Stimulated activated naive B cell treated with anti-CD40 and anti-IgM and Interleukin-4, amounts not matched to agents 10 μg/mL and 1 μg/mL and 100 μg/mL, for 72 hours (primary cell): ENCODE results near the gene FLRT2.

Source experiments
- ATAC-seq, 2 donors: fragments of 150-1000 bp; cut with Tn5 transposase; replicated peaks; 2 replicates each; pipeline ENCODE4 v1.10.0; 2021; ENCODE audit warnings: moderate library complexity in 1 of 2
- DNase-seq: peaks from one replicate; pipeline ENCODE4 v3.0.0; 2021
- H3K27ac Mint-ChIP-seq: one replicate; pipeline ENCODE4 v1.8.0; 2022; ENCODE audit warnings: mild to moderate bottlenecking, mixed read lengths
- H3K27me3 Mint-ChIP-seq, 2 donors: one replicate each; pipeline ENCODE4 v1.8.0; 2022; ENCODE audit warnings: mixed read lengths in 2 of 2
- H3K36me3 Mint-ChIP-seq, 2 donors: one replicate each; pipeline ENCODE4 v1.8.0; 2022; ENCODE audit warnings: mixed read lengths in 2 of 2, mild to moderate bottlenecking in 1 of 2
- H3K4me1 Mint-ChIP-seq, 2 donors: one replicate each; pipeline ENCODE4 v1.8.0; 2022; ENCODE audit warnings: mixed read lengths in 2 of 2, mild to moderate bottlenecking in 1 of 2
- H3K4me3 Mint-ChIP-seq, 2 donors: one replicate each; pipeline ENCODE4 v1.8.0; 2022; ENCODE audit warnings: mild to moderate bottlenecking in 2 of 2, mixed read lengths in 2 of 2, moderate library complexity in 1 of 2
- H3K9me3 Mint-ChIP-seq, 2 donors: one replicate each; pipeline ENCODE4 v1.8.0; 2022; ENCODE audit warnings: mixed read lengths in 2 of 2, mild to moderate bottlenecking in 1 of 2

FLRT2 gene

GRCh38 chr14:85662096-85662495 lies 132.2 kb downstream of the FLRT2 start:
- no peak for DNase-seq
- Mint-ChIP-seq H3K27me3 (no peaks in the 10 kb centered on the region), H3K9me3 (peaks cover 0 to 2% of the 10 kb centered on the region in 2 donors), H3K4me1 (no peaks in the 10 kb centered on the region), H3K36me3 (no peaks in the 10 kb centered on the region), H3K4me3 (no peak overlapping the region), H3K27ac (no peak overlapping the region)
- no peak for ATAC-seq

- Mint-ChIP-seq H3K4me1 (no peaks in the 10 kb centered on the region), H3K9me3 (peaks cover 0 to 2% of the 10 kb centered on the region in 2 donors)
Measured at GRCh38 chr14:85663256-85663655, 133.3 kb downstream of the FLRT2 start.

GRCh38 chr14:85663667-85664066 lies 133.7 kb downstream of the FLRT2 start:
- Mint-ChIP-seq H3K36me3 (no peaks in the 10 kb centered on the region), H3K4me1 (no peaks in the 10 kb centered on the region), H3K9me3 (peaks cover 0 to 2% of the 10 kb centered on the region in 2 donors), H3K27me3 (no peaks in the 10 kb centered on the region), H3K27ac (no peak overlapping the region), H3K4me3 (no peak overlapping the region)
- no peak for ATAC-seq
- no peak for DNase-seq

More at GRCh38 chr14:85663256-85663655, 133.3 kb downstream of the FLRT2 start:
- ATAC-seq: no peak
- Mint-ChIP-seq H3K27me3 (no peaks in the 10 kb centered on the region), H3K27ac (no peak overlapping the region), H3K4me3 (no peak overlapping the region), H3K36me3 (no peaks in the 10 kb centered on the region)
- DNase-seq: no peak

GRCh38 chr14:85675957-85676356 lies 146.0 kb downstream of the FLRT2 start:
- no peak for ATAC-seq
- Mint-ChIP-seq H3K36me3 (no peaks in the 10 kb centered on the region), H3K4me1 (no peaks in the 10 kb centered on the region), H3K9me3 (no peaks in the 10 kb centered on the region), H3K4me3 (no peak overlapping the region), H3K27me3 (no peaks in the 10 kb centered on the region), H3K27ac (no peak overlapping the region)
- no peak for DNase-seq

GRCh38 chr14:85686908-85687307 lies 157.0 kb downstream of the FLRT2 start:
- ATAC-seq (no peak), DNase-seq (no peak)
- peaks cover 0 to 2% of the 10 kb centered on the region in 2 donors for H3K9me3 Mint-ChIP-seq
- no peak overlapping the region for H3K4me3 Mint-ChIP-seq
- H3K27me3 Mint-ChIP-seq: no peaks in the 10 kb centered on the region
- no peak overlapping the region for H3K27ac Mint-ChIP-seq
- no peaks in the 10 kb centered on the region for H3K36me3 Mint-ChIP-seq
- H3K4me1 Mint-ChIP-seq: no peaks in the 10 kb centered on the region

GRCh38 chr14:85687456-85687855 lies 157.5 kb downstream of the FLRT2 start:
- no peaks in the 10 kb centered on the region for H3K27me3 Mint-ChIP-seq
- no peak for ATAC-seq
- peaks cover 0 to 2% of the 10 kb centered on the region in 2 donors for H3K9me3 Mint-ChIP-seq
- no peak overlapping the region for H3K27ac Mint-ChIP-seq
- no peak overlapping the region for H3K4me3 Mint-ChIP-seq
- no peaks in the 10 kb centered on the region for H3K4me1 Mint-ChIP-seq
- DNase-seq: no peak
- H3K36me3 Mint-ChIP-seq: no peaks in the 10 kb centered on the region

- no peaks in the 10 kb centered on the region for H3K27me3 Mint-ChIP-seq
Measured at GRCh38 chr14:85688006-85688405, 158.1 kb downstream of the FLRT2 start.

GRCh38 chr14:85695300-85695699 lies 165.4 kb downstream of the FLRT2 start:
- no peaks in the 10 kb centered on the region for H3K27me3 Mint-ChIP-seq

More at GRCh38 chr14:85688006-85688405, 158.1 kb downstream of the FLRT2 start:
- Mint-ChIP-seq H3K4me3 (no peak overlapping the region), H3K27ac (no peak overlapping the region), H3K4me1 (no peaks in the 10 kb centered on the region), H3K36me3 (no peaks in the 10 kb centered on the region), H3K9me3 (peaks cover 0 to 2% of the 10 kb centered on the region in 2 donors)
- no peak for DNase-seq
- no peak for ATAC-seq

GRCh38 chr14:85701116-85701515 lies 171.2 kb downstream of the FLRT2 start:
- H3K4me1 Mint-ChIP-seq: no peaks in the 10 kb centered on the region

More at GRCh38 chr14:85695300-85695699, 165.4 kb downstream of the FLRT2 start:
- Mint-ChIP-seq H3K9me3 (peaks cover 0 to 4% of the 10 kb centered on the region in 2 donors), H3K4me3 (no peak overlapping the region), H3K27ac (no peak overlapping the region), H3K36me3 (no peaks in the 10 kb centered on the region), H3K4me1 (no peaks in the 10 kb centered on the region)
- ATAC-seq (no peak), DNase-seq (no peak)

GRCh38 chr14:85701763-85702162 lies 171.8 kb downstream of the FLRT2 start:
- Mint-ChIP-seq H3K4me3 (no peak overlapping the region), H3K4me1 (no peaks in the 10 kb centered on the region), H3K27ac (no peak overlapping the region), H3K36me3 (no peaks in the 10 kb centered on the region), H3K27me3 (no peaks in the 10 kb centered on the region), H3K9me3 (peaks cover 0 to 5% of the 10 kb centered on the region in 2 donors)
- DNase-seq: no peak
- ATAC-seq: no peak

More at GRCh38 chr14:85701116-85701515, 171.2 kb downstream of the FLRT2 start:
- Mint-ChIP-seq H3K36me3 (no peaks in the 10 kb centered on the region), H3K9me3 (peaks cover 0 to 5% of the 10 kb centered on the region in 2 donors), H3K27me3 (no peaks in the 10 kb centered on the region), H3K27ac (no peak overlapping the region), H3K4me3 (no peak overlapping the region)
- DNase-seq (no peak), ATAC-seq (no peak)

- DNase-seq: no peak
- H3K36me3 Mint-ChIP-seq: no peaks in the 10 kb centered on the region
- H3K4me1 Mint-ChIP-seq: no peaks in the 10 kb centered on the region
- no peak overlapping the region for H3K27ac Mint-ChIP-seq
- no peaks in the 10 kb centered on the region for H3K27me3 Mint-ChIP-seq
- no peak for ATAC-seq
- no peak overlapping the region for H3K4me3 Mint-ChIP-seq
- peaks cover 0 to 4% of the 10 kb centered on the region in 2 donors for H3K9me3 Mint-ChIP-seq
Measured at GRCh38 chr14:85702191-85702590, 172.2 kb downstream of the FLRT2 start.

- Mint-ChIP-seq H3K9me3 (peaks cover 0 to 4% of the 10 kb centered on the region in 2 donors), H3K4me1 (no peaks in the 10 kb centered on the region), H3K27me3 (no peaks in the 10 kb centered on the region), H3K27ac (no peak overlapping the region), H3K4me3 (no peak overlapping the region), H3K36me3 (no peaks in the 10 kb centered on the region)
- no peak for DNase-seq
- ATAC-seq: no peak
Measured at GRCh38 chr14:85702997-85703396, 173.1 kb downstream of the FLRT2 start.
